ENCODE data around the gene PGA5.
"Not testable (repeated sequence)": the region's sequence is repeated elsewhere in the genome, so short reads cannot be mapped to it uniquely, and the experiment has no call there.

Gene PGA5

GRCh38 chr11:61201476-61201875 is 39.5 kb upstream of the PGA5 start:
- no peak for DNase-seq (ENCODE audit: low read depth)
- no peak overlapping the region for H3K4me3 ChIP-seq (ENCODE audit: low read length)
- TF ChIP-seq CTCF (conservative IDR thresholded peaks at IDR 0.05; ENCODE audit: low read depth, low read length): no peak

- not testable (repeated sequence) for H3K4me3 ChIP-seq (ENCODE audit: low read length); DNase-seq (ENCODE audit: low read depth)
Measured at GRCh38 chr11:61202950-61203746, 37.8 kb upstream of the PGA5 start, which contains the start of gene PGA3. TSS of gene PGA3 (plus strand) at chr11:61203515. CDS start at chr11:61203565, 50 bp downstream.

- not testable (repeated sequence) for H3K4me3 ChIP-seq (ENCODE audit: low read length); DNase-seq (ENCODE audit: low read depth)
Measured at GRCh38 chr11:61203873-61204272, 37.1 kb upstream of the PGA5 start.

DNA sequence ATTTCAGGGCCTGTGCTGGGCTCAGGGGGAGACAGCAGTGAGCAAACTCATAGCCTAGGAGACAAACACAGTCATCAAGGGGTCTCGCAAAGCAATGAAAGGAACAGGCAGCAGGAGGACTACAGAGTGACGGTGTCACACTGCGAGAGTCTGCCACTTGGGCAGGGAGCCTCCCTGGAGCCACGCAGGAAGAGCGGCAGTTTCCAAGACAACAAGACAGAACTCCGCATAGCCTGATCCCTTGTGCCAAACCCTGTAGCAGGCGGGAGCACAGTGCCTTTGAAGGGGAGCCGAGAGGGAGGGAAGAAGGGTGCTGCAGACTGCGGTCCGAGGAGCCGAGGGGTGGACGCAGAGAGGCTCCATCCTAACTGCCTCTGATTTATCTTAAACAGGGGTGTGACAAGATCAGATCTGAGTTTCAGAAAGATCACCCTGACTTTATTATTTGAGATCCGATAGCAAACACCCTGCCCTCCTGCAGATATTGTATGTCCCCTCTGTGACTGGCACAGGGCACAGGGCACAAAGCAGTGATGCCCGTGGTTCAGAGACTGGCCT is 36.4 kb upstream of the PGA5 start:
- not testable (repeated sequence) for DNase-seq (ENCODE audit: low read depth); H3K4me3 ChIP-seq (ENCODE audit: low read length)

DNA sequence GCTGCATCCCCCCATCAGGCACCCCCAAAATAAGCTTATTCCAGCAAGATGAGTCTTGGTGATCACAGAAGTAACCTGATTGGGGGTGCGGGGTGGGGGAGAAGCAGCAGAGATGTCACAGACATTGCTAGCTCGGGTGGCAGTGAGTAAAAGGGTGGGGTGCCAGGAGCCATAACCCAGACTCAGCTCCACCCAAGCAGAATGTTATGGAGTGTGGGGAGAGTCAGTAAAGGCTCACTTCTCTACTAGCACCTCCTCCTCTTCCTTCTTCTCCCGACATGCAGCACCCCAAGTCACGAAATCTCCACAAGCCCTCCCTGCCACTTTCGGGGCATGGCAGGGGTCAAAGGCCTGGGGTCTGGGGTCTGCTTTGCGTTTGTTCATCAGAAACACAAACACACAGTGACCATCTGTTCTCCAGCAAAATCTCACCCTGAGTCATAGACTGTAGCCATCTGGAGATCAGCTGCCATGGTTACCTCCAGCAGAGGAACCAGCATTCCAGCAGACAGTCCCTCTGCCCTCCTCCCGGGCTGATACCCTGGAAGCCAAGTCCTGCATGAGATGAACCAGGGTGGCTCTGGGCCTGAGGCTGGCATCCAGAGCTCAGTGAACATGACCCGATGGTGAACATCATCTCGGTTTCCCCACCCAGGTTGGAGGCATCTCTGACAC is 33.2 kb upstream of the PGA5 start:
- DNase-seq (ENCODE audit: low read depth); H3K4me3 ChIP-seq (ENCODE audit: low read length): not testable (repeated sequence)

DNA sequence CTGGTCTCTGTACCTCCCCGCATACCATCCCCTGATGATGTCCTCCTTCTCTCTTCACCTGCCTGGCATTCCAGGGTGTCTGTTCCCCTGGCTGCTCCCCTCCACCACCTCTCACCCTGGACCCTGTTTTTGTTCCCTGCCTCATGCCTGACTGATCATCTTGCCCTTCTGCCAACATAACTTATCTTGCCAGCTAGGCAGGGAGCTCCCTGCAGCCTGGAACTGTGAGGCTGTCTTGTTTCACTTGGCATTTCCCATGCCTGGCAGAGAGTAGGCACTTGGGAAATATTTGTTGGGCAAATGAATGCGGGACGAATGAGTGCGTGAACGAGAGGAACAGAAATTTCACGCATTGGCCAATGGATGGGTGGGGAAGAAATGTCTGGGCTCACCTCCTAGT is 30.3 kb upstream of the PGA5 start:
- H3K4me3 ChIP-seq (ENCODE audit: low read length); DNase-seq (ENCODE audit: low read depth): not testable (repeated sequence)

DNA sequence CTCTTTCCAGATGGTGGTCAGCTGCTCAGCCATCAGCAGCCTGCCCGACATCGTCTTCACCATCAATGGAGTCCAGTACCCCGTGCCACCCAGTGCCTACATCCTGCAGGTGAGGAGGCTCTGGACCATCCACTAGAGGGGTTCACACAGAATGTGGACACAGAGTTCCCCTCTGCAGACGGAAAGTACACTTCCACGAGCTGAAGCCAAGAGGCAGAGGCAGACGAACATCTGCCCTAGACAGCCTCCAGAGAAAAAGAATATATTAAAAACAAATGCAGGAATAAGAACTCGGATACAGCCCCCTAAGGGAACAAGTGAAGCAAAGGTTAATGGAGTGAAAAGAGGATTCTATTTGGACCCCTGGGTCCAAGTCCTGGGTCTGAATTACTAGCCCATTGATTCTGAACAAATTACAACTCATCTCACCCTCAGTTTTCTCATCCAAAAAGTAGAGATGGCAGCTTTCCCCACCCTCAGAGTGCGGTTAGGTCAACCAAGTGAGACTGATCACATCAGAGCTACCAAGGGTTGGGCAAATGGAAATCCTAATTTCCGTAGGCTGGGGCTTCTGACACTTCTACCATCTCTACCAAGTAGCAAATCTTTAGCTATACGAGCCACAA is 29.5 kb upstream of the PGA5 start:
- not testable (repeated sequence) for H3K4me3 ChIP-seq (ENCODE audit: low read length)

DNA sequence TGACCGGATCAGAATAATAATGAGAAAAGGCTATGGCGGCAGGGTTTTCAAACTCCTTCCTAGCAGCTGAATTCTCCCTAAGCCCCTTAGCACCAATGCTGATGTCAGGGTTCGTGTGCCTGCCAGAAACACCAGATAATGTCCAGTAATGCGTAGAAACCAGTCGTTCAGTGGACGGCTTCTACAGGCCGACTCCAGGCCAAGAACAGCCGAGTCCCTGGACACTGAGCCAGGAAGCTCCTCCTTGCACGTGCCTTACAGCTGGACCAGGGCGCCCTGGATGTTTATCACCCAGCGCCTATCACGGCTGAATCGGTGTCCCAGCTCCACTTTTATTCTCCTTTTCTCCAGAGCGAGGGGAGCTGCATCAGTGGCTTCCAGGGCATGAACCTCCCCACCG is 28.8 kb upstream of the PGA5 start:
- H3K4me3 ChIP-seq (ENCODE audit: low read length); DNase-seq (ENCODE audit: low read depth): not testable (repeated sequence)

More for the DNA sequence above, 29.5 kb upstream of the PGA5 start:
- not testable (repeated sequence) for DNase-seq (ENCODE audit: low read depth)

DNA sequence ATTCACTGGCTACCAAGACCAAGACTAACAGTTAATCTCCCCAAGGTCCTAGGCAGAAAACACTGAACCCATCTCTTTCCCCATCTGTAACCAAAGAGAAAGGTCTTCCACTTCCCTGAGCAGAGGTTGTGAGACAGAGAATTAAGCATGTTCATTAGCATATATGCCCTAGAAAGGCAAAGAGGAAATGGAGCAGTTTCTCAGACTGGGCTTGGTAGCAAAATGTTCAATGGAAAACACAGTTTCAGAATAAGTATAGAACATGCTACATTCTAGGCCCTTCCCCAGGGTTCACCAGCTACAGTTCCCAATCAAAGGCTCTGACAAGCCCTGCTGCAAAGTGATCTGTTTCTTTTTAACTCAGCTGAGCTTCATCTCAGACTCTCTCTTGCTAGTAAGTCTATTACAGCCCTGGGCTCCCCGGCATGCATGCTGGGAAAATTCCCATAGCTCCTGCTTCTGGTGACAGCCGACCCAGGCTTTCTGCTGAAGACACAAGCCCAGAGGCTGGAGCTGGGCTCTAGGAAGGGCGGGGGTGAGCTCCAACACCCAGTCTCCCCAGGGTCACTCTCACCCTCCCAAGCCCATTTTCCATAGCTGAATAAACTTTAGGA is 27.2 kb upstream of the PGA5 start:
- H3K4me3 ChIP-seq (ENCODE audit: low read length); DNase-seq (ENCODE audit: low read depth): not testable (repeated sequence)

DNA sequence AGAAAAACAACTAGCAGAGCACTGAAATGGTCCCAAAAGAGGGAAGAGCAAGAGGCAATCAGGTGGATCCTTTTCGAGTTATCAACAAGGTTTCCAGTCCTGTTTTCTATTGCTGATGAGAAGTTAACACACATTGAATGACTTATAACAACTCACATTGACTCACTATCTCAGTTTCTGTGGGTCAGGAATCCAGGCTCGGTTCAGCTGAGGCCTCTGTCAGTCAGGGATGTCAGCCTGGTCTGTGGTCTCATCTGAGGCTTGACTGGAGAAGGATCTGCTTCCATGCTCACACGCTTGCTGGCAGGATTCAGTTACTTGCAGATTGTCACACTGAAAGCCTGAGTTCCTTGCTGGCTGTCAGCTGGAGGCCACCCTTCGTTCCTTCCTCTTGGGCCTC is 22.7 kb upstream of the PGA5 start:
- H3K4me3 ChIP-seq (ENCODE audit: low read length); DNase-seq (ENCODE audit: low read depth): not testable (repeated sequence)

DNA sequence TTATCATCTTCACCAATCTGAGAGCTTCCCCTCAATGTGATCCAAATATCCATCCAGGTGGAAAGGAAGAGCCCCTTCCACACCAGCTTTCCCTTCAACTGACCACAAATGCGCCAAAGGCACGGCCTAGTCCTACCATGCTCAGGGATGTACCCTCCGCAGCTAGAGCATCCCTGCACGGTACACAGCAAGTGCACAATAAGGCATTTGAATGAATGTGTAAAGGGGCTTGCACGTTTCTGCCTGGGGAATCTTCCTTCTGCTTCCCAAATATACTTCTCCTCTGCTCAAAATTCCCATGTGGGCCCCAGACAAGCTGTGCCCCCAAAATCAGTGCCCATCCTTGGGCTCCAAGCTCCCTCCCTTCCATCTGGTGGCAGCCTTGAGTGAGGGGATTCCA is 22.0 kb upstream of the PGA5 start:
- DNase-seq (ENCODE audit: low read depth); H3K4me3 ChIP-seq (ENCODE audit: low read length): not testable (repeated sequence)

DNA sequence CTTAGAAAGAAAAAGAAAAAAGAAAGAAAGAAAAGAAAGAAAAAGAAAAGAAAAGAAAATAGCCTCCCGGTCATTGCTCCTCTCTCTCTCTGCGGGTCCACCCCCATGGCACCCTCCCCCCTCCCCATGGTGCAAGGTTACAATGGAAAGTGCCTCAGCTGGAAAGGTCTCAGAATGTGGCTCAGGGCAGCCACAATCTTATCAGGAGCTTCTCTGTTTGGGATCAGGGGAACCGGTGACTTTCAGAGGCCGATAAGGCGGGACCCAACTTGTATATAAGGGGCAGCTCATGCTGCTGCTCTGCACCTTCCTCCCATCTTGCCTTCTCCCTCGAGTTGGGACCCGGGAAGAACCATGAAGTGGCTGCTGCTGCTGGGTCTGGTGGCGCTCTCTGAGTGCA is 18.9 kb upstream of the PGA5 start, which contains the start of gene PGA4:
Gene PGA4 (plus strand): TSS at position 301 of the 400 bp plus-strand sequence. CDS start 54 bp downstream, at position 355.
- DNase-seq (ENCODE audit: low read depth); H3K4me3 ChIP-seq (ENCODE audit: low read length): not testable (repeated sequence)

- not testable (repeated sequence) for H3K4me3 ChIP-seq (ENCODE audit: low read length); DNase-seq (ENCODE audit: low read depth)
Measured at GRCh38 chr11:61222692-61223091, 18.3 kb upstream of the PGA5 start.

DNA sequence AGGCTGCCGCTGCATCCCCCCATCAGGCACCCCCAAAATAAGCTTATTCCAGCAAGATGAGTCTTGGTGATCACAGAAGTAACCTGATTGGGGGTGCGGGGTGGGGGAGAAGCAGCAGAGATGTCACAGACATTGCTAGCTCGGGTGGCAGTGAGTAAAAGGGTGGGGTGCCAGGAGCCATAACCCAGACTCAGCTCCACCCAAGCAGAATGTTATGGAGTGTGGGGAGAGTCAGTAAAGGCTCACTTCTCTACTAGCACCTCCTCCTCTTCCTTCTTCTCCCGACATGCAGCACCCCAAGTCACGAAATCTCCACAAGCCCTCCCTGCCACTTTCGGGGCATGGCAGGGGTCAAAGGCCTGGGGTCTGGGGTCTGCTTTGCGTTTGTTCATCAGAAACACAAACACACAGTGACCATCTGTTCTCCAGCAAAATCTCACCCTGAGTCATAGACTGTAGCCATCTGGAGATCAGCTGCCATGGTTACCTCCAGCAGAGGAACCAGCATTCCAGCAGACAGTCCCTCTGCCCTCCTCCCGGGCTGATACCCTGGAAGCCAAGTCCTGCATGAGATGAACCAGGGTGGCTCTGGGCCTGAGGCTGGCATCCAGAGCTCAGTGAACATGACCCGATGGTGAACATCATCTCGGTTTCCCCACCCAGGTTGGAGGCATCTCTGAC is 14.4 kb upstream of the PGA5 start:
- H3K4me3 ChIP-seq (ENCODE audit: low read length); DNase-seq (ENCODE audit: low read depth): not testable (repeated sequence)

GRCh38 chr11:61229458-61229857 is 11.5 kb upstream of the PGA5 start:
- H3K4me3 ChIP-seq (ENCODE audit: low read length); DNase-seq (ENCODE audit: low read depth): not testable (repeated sequence)

- not testable (repeated sequence) for H3K4me3 ChIP-seq (ENCODE audit: low read length); DNase-seq (ENCODE audit: low read depth)
Measured at GRCh38 chr11:61231033-61231432, 9.9 kb upstream of the PGA5 start.

DNA sequence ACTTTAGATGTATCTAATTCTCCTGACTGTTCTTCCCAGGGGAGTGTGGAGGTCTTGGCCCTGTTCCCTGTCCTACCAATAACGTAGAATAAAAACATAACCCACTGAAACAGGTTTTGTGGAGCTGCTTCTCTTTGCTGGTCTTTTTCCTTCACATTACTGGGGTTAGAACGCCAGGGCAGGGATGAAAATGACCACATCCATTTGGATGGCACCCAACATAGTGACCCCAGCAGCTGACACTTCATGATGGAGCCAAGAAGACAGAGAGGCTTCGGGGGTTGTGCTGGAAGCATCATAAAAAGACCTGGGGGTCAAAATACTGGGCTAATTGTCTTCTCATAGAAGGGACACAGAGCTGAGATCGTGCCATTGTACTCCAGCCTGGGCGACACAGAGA is 9.4 kb upstream of the PGA5 start:
- H3K4me3 ChIP-seq (ENCODE audit: low read length); DNase-seq (ENCODE audit: low read depth): not testable (repeated sequence)
